Caco-2 (cell line): ENCODE results near the gene PARP1. TPM values are rescaled to one million over a fixed set of nuclear protein-coding genes. Genes with fewer than 3 reads are reported as not detected.
"Not testable (repeated sequence)": the region's sequence is repeated elsewhere in the genome, so short reads cannot be mapped to it uniquely, and the experiment has no call there.

ENCODE experiments used
- BruUV-seq: library from RNA; stranded (reverse); fragments of 400-500 nt; replicated peaks from 2 replicates; lab custom pipeline; 2021; lab: Mats Ljungman, UMichigan
- CTCF ChIA-PET: fragments of 300-600 bp; sonication (Branson Sonifier 250); formaldehyde crosslinking; loops from one replicate; lab custom pipeline; 2022; ENCODE audit warnings: antibody characterized with exemption; lab: Charles Lee
- POLR2A ChIA-PET: fragments of 300-600 bp; sonication (Branson Sonifier 250); formaldehyde crosslinking; loops from one replicate; lab custom pipeline; 2022; ENCODE audit warnings: antibody characterized with exemption; lab: Charles Lee
- DNase-seq, 2 experiments: peaks; one replicate each; pipeline versions ENCODE4 v3.0.0 to v3.0.0-alpha.2; 2020 to 2022
- H3K27me3 ChIP-seq: replicated peaks from 2 replicates; pipeline ENCODE4 v1.6.0; 2011; ENCODE audit warnings: low read length; ENCODE audit not compliant: control insufficient read depth, insufficient read depth
- H3K36me3 ChIP-seq: 2 replicates; pipeline ENCODE4 v1.5.1; 2011; ENCODE audit warnings: low read length; ENCODE audit not compliant: control insufficient read depth, insufficient read depth
- H3K4me1 ChIP-seq: fragments of 250-450 bp; sonication (Bioruptor Pico); 2 replicates; pipeline ENCODE4 v1.5.1; 2020; ENCODE audit warnings: mild to moderate bottlenecking
- H3K4me3 ChIP-seq: 2 replicates; pipeline ENCODE4 v1.5.1; 2011; ENCODE audit warnings: low read depth, mild to moderate bottlenecking, control low read depth, low read length
- H3K9me3 ChIP-seq: fragments of 250-450 bp; sonication (Bioruptor Pico); 2 replicates; pipeline ENCODE4 v1.5.1; 2020; ENCODE audit warnings: mild to moderate bottlenecking, moderate library complexity
- H3K27ac Mint-ChIP-seq: one replicate; pipeline ENCODE4 v1.8.0; 2022; ENCODE audit warnings: mixed read lengths; ENCODE audit not compliant: unreplicated experiment
- H3K27me3 Mint-ChIP-seq: one replicate; pipeline ENCODE4 v1.8.0; 2022; ENCODE audit warnings: mixed read lengths; ENCODE audit not compliant: insufficient read depth, unreplicated experiment
- H3K36me3 Mint-ChIP-seq: one replicate; pipeline ENCODE4 v1.8.0; 2022; ENCODE audit warnings: mild to moderate bottlenecking, mixed read lengths; ENCODE audit not compliant: insufficient read depth, unreplicated experiment
- H3K4me1 Mint-ChIP-seq: one replicate; pipeline ENCODE4 v1.8.0; 2022; ENCODE audit warnings: low read depth, mixed read lengths; ENCODE audit not compliant: unreplicated experiment
- H3K4me3 Mint-ChIP-seq: one replicate; pipeline ENCODE4 v1.8.0; 2022; ENCODE audit warnings: mild to moderate bottlenecking, moderate library complexity, mixed read lengths; ENCODE audit not compliant: unreplicated experiment
- H3K9me3 Mint-ChIP-seq: one replicate; pipeline ENCODE4 v1.8.0; 2022; ENCODE audit warnings: mixed read lengths; ENCODE audit not compliant: unreplicated experiment
- intact Hi-C: fragments of 100-400 bp; cut with micrococcal nuclease; formaldehyde crosslinking; loops from one replicate; pipeline ENCODE4 v1.10.0; 2022; ENCODE audit not compliant: unreplicated experiment
- total RNA-seq: library from RNA; stranded (reverse); gene quantifications from 2 replicates; pipeline ENCODE4 v1.2.3, GENCODE V29; 2022
- TF ChIP-seq, protein P1 (sequence below), 2 experiments: fragments of 200-600 bp in 1 of 2; IDR thresholded peaks; 1 replicate in 1 of 2; 2 replicates in 1 of 2; pipeline versions ENCODE4 v1.5.1 to v1.8.0; 2011 to 2022; ENCODE audit warnings: antibody characterized with exemption in 1 of 2, control low read depth in 1 of 2, inconsistent platforms in 1 of 2, low read depth in 1 of 2, low read length in 1 of 2, mild to moderate bottlenecking in 1 of 2, moderate library complexity in 1 of 2; ENCODE audit not compliant: insufficient read depth in 1 of 2, severe bottlenecking in 1 of 2, unreplicated experiment in 1 of 2

PARP1 gene
- total RNA-seq, 1 experiment from 2014 or later = 136 TPM

DNA sequence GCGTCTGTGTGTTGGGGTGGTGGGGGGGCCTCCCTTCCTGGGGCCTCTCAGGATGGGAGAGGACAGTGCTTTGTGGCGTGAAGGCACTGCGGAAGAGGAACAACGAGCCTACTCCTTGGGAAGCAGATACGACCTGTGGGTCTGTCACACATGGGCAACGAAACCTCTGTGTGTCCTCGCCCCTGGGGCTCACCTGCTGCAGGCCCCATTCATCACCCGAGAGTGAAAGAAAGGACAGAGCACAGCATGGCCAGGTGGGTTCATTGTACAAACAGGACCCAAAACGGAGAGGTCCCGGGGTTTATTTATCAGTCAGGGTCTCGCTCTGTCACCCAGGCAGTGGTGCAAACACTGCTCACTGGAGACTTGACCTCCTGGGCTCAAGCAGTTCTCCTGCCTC, 58.8 kb downstream of the PARP1 start:
- no peaks in the 10 kb centered on the region; the same call in 1 of the 2 replicates for H3K36me3 ChIP-seq
- Mint-ChIP-seq H3K27ac (no peak overlapping the region), H3K4me1 (peaks cover 8% of the 10 kb centered on the region), H3K36me3 (no peaks in the 10 kb centered on the region), H3K27me3 (no peaks in the 10 kb centered on the region), H3K4me3 (no peak overlapping the region), H3K9me3 (no peaks in the 10 kb centered on the region)
- no TSS peak for BruUV-seq
- H3K9me3 ChIP-seq = no peaks in the 10 kb centered on the region
- ChIA-PET CTCF (no interaction called here), POLR2A (no interaction called here)
- peaks cover 13% of the 10 kb centered on the region; the same call in 1 of the 2 replicates for H3K4me1 ChIP-seq
- H3K27me3 ChIP-seq = no peaks in the 10 kb centered on the region
- no peak overlapping the region for H3K4me3 ChIP-seq
- no peak for DNase-seq
- intact Hi-C loops = no loop called here
- TF ChIP-seq, protein P1, sequence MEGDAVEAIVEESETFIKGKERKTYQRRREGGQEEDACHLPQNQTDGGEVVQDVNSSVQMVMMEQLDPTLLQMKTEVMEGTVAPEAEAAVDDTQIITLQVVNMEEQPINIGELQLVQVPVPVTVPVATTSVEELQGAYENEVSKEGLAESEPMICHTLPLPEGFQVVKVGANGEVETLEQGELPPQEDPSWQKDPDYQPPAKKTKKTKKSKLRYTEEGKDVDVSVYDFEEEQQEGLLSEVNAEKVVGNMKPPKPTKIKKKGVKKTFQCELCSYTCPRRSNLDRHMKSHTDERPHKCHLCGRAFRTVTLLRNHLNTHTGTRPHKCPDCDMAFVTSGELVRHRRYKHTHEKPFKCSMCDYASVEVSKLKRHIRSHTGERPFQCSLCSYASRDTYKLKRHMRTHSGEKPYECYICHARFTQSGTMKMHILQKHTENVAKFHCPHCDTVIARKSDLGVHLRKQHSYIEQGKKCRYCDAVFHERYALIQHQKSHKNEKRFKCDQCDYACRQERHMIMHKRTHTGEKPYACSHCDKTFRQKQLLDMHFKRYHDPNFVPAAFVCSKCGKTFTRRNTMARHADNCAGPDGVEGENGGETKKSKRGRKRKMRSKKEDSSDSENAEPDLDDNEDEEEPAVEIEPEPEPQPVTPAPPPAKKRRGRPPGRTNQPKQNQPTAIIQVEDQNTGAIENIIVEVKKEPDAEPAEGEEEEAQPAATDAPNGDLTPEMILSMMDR (IDR thresholded peaks at IDR 0.05; ENCODE audit: insufficient read depth in 1 of 2, low read depth in 1 of 2, low read length in 1 of 2, severe bottlenecking in 1 of 2, unreplicated experiment in 1 of 2) = no peak

DNA sequence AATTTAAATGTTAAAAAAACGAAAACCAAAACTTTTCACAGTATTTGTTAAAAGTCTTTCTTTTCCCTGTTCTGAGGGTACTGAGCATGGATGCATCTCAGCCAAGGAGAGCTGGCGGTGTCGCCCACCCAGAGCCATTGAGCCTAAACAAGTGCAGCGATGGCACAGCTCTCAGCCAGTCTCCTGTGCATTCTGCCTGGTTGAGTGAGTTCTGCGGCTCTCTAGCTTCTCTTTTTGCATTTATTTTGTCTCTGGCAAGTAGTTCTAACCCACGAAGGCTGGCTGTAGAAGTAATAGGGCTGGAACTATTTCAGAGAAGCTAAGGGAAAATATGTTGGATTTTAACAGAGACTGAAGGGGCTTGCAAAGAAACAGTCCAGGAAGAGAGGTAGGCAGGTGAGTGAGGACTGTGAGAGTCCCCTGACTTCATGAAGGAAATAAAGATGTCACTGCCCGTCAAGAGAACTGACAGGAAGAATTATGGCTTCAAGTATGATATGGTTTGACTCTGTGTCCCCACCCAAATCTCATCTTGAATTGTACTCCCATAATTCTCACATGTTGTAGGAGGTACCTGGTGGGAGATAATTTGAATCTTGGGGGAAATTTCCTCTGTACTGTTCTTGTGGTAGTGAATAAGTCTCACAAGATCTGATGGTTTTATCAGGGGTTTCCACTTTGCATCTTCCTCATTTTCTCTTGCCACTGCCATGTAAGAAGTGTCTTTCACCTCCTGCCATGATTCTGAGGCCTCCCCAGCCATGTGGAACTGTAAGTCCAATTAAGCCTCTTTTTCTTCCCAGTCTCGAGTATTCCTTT, 63.2 kb downstream of the PARP1 start:
- no peak for DNase-seq
- intact Hi-C loops = no loop called here
- H3K9me3 ChIP-seq = 0 out of 2 replicates have a peak, but pooled peaks cover 2% of the 10 kb centered on the region
- BruUV-seq = no TSS peak
- CTCF ChIA-PET = no interaction called here
- H3K4me1 ChIP-seq = peaks cover 3% of the 10 kb centered on the region; the same call in 1 of the 2 replicates
- no peak overlapping the region for H3K4me3 ChIP-seq
- H3K27ac Mint-ChIP-seq = no peak overlapping the region
- H3K27me3 Mint-ChIP-seq = no peaks in the 10 kb centered on the region
- POLR2A ChIA-PET = no interaction called here
- H3K4me1 Mint-ChIP-seq = no peaks in the 10 kb centered on the region
- no peaks in the 10 kb centered on the region for H3K27me3 ChIP-seq
- peaks cover 11% of the 10 kb centered on the region for H3K9me3 Mint-ChIP-seq
- no peaks in the 10 kb centered on the region for H3K36me3 ChIP-seq
- TF ChIP-seq, protein P1 (IDR thresholded peaks at IDR 0.05; ENCODE audit: insufficient read depth in 1 of 2, low read depth in 1 of 2, low read length in 1 of 2, severe bottlenecking in 1 of 2, unreplicated experiment in 1 of 2) = no peak
- H3K4me3 Mint-ChIP-seq = no peak overlapping the region
- H3K36me3 Mint-ChIP-seq = no peaks in the 10 kb centered on the region

DNA sequence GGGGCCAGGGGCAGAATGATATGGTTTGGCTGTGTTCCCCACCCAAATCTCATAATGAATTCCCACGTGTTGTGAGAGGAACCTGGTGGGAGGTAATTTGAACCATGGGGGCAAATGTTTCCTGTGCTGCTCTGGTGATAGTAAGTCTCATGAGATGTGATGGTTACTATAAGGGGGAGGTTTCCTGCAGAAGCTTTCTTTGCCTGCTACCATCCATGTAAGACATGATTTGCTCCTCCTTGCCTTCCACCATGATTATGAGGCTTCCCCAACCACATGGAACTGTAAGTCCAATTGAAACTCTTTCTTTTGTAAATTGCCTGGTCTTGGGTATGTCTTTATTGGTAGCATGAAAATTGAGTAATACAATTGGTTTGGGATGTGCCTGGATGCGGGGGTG, 65.2 kb downstream of the PARP1 start:
- Mint-ChIP-seq H3K4me1 (no peaks in the 10 kb centered on the region), H3K27ac (no peak overlapping the region), H3K9me3 (peaks cover 11% of the 10 kb centered on the region), H3K27me3 (no peaks in the 10 kb centered on the region), H3K36me3 (no peaks in the 10 kb centered on the region), H3K4me3 (no peak overlapping the region)
- H3K36me3 ChIP-seq = no peaks in the 10 kb centered on the region
- 0 out of 2 replicates have a peak, but pooled peaks cover 2% of the 10 kb centered on the region for H3K9me3 ChIP-seq
- H3K27me3 ChIP-seq = no peaks in the 10 kb centered on the region
- DNase-seq = no peak
- BruUV-seq = no TSS peak
- H3K4me3 ChIP-seq = no peak overlapping the region
- ChIA-PET POLR2A (no interaction called here), CTCF (no interaction called here)
- no peaks in the 10 kb centered on the region for H3K4me1 ChIP-seq
- intact Hi-C loops = loop anchor here (2.0 kb wide), 1 partner anchor 18 kb away; no protein-coding TSS in a partner anchor
- TF ChIP-seq, protein P1 (IDR thresholded peaks at IDR 0.05; ENCODE audit: insufficient read depth in 1 of 2, low read depth in 1 of 2, low read length in 1 of 2, severe bottlenecking in 1 of 2, unreplicated experiment in 1 of 2) = no peak

DNA sequence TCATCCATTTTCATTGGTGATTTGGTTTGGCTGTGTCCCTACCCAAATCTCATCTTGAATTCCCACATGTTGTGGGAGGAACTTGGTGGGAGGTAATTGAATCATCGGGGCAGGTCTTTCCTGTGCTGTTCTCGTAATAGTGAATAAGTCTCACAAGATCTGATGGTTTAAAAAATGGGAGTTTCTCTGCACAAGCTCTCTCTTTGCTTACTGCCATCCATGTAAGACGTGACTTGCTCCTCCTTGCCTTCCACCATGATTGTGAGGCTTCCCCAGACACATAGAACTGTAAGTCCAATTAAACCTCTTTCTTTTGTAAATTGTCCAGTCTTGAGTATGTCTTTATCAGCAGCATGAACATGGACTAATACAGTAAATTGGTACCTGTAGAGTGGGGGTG, 67.8 kb downstream of the PARP1 start:
- H3K27me3 Mint-ChIP-seq, H3K4me3 Mint-ChIP-seq, H3K4me1 ChIP-seq, H3K9me3 ChIP-seq, H3K36me3 Mint-ChIP-seq, H3K4me1 Mint-ChIP-seq, intact Hi-C loops, H3K4me3 ChIP-seq, H3K36me3 ChIP-seq, POLR2A ChIA-PET, H3K27ac Mint-ChIP-seq, H3K27me3 ChIP-seq, CTCF ChIA-PET, BruUV-seq, DNase-seq: not testable (repeated sequence)
- H3K9me3 Mint-ChIP-seq = peaks cover 11% of the 10 kb centered on the region
